WTC11 (cell line): Measurements from ENCODE around the gene PRR22. TPM values are rescaled to one million over a fixed set of nuclear protein-coding genes. Genes with fewer than 3 reads are reported as not detected.

ENCODE experiments used
- ARID4B ChIP-seq: sonication (generic); formaldehyde crosslinking; IDR thresholded peaks from 2 replicates; pipeline ENCODE4 v1.8.0; 2023; ENCODE audit warnings: missing genetic modification reagents, mild to moderate bottlenecking, borderline replicate concordance
- ATF3 ChIP-seq: sonication (generic); formaldehyde crosslinking; conservative IDR thresholded peaks from 2 replicates; pipeline ENCODE4 v1.8.1; 2022; ENCODE audit warnings: mild to moderate bottlenecking, missing genetic modification reagents
- E2F5 ChIP-seq: sonication (generic); formaldehyde crosslinking; IDR thresholded peaks from 2 replicates; pipeline ENCODE4 v1.8.1; 2022; ENCODE audit warnings: mild to moderate bottlenecking, moderate library complexity, missing genetic modification reagents
- ELF4 ChIP-seq: sonication (generic); formaldehyde crosslinking; IDR thresholded peaks from 2 replicates; pipeline ENCODE4 v1.8.1; 2022; ENCODE audit warnings: low read depth, mild to moderate bottlenecking, moderate library complexity, missing genetic modification reagents
- ESRRA ChIP-seq: sonication (generic); formaldehyde crosslinking; IDR thresholded peaks from 2 replicates; pipeline ENCODE4 v1.8.1; 2022; ENCODE audit warnings: mild to moderate bottlenecking, missing genetic modification reagents, borderline replicate concordance
- ETV6 ChIP-seq: sonication (generic); formaldehyde crosslinking; IDR thresholded peaks from 2 replicates; pipeline ENCODE4 v1.8.1; 2022; ENCODE audit warnings: mild to moderate bottlenecking, missing genetic modification reagents
- FOXP1 ChIP-seq: sonication (generic); formaldehyde crosslinking; IDR thresholded peaks from 2 replicates; pipeline ENCODE4 v1.8.0; 2022; ENCODE audit warnings: missing genetic modification reagents, mild to moderate bottlenecking, moderate library complexity, borderline replicate concordance
- GABPB1 ChIP-seq: sonication (generic); formaldehyde crosslinking; IDR thresholded peaks from 2 replicates; pipeline ENCODE4 v1.8.1; 2023; ENCODE audit warnings: mild to moderate bottlenecking, missing genetic modification reagents
- HMGA2 ChIP-seq: fragments of 250-450 bp; sonication (Bioruptor Pico); IDR thresholded peaks from 2 replicates; pipeline ENCODE4 v1.4.0; 2021; ENCODE audit warnings: mild to moderate bottlenecking, moderate library complexity
- HMGXB4 ChIP-seq: sonication (generic); formaldehyde crosslinking; IDR thresholded peaks from 2 replicates; pipeline ENCODE4 v1.8.1; 2023; ENCODE audit warnings: mild to moderate bottlenecking, moderate library complexity, missing genetic modification reagents
- PRDM15 ChIP-seq: sonication (generic); formaldehyde crosslinking; IDR thresholded peaks from 2 replicates; pipeline ENCODE4 v1.8.0; 2022; ENCODE audit warnings: missing genetic modification reagents
- PRRX2 ChIP-seq: fragments of 250-450 bp; sonication (Bioruptor Pico); IDR thresholded peaks from 2 replicates; pipeline ENCODE4 v1.8.0; 2021; ENCODE audit warnings: mild to moderate bottlenecking
- RORB ChIP-seq: fragments of 250-450 bp; sonication (Bioruptor Pico); IDR thresholded peaks from 2 replicates; pipeline ENCODE4 v1.9.0; 2021; ENCODE audit warnings: mild to moderate bottlenecking
- STAT6 ChIP-seq: sonication (generic); formaldehyde crosslinking; conservative IDR thresholded peaks from 2 replicates; pipeline ENCODE4 v1.8.1; 2023; ENCODE audit warnings: mild to moderate bottlenecking, low read depth, missing genetic modification reagents, moderate library complexity
- TEAD4 ChIP-seq: sonication (generic); formaldehyde crosslinking; IDR thresholded peaks from 2 replicates; pipeline ENCODE4 v1.8.0; 2022; ENCODE audit warnings: mild to moderate bottlenecking, missing genetic modification reagents
- USF2 ChIP-seq: sonication (generic); formaldehyde crosslinking; IDR thresholded peaks from 2 replicates; pipeline ENCODE4 v1.8.1; 2023; ENCODE audit warnings: mild to moderate bottlenecking, missing genetic modification reagents, moderate library complexity
- ZBTB21 ChIP-seq: sonication (generic); formaldehyde crosslinking; IDR thresholded peaks from 2 replicates; pipeline ENCODE4 v1.8.1; 2023; ENCODE audit warnings: mild to moderate bottlenecking, missing genetic modification reagents, borderline replicate concordance
- ZNF121 ChIP-seq: sonication (generic); formaldehyde crosslinking; IDR thresholded peaks from 2 replicates; pipeline ENCODE4 v1.8.0; 2023; ENCODE audit warnings: missing genetic modification reagents
- ZNF281 ChIP-seq: sonication (generic); formaldehyde crosslinking; IDR thresholded peaks from 2 replicates; pipeline ENCODE4 v1.8.0; 2023; ENCODE audit warnings: mild to moderate bottlenecking, missing genetic modification reagents
- ZNF416 ChIP-seq: fragments of 250-450 bp; sonication (Bioruptor Pico); IDR thresholded peaks from 2 replicates; pipeline ENCODE4 v1.9.0; 2021; ENCODE audit warnings: mild to moderate bottlenecking, inconsistent platforms
- total RNA-seq: library from RNA; stranded (reverse); gene quantifications from 3 replicates; pipeline ENCODE4 v1.2.3, GENCODE V29; 2021

PRR22 gene
- total RNA-seq, 1 experiment from 2014 or later = 3.3 TPM

GRCh38 chr19:5803752-5804515 is 19.4 kb upstream of the PRR22 start (continued):
- TF ChIP-seq PRDM15 (no peak; the same call in 1 of the 2 replicates), TEAD4 (CRISPR knock-in tag) (peak; percentile 84; the same call in 1 of the 2 replicates), GABPB1 (CRISPR knock-in tag) (peak; percentile 48; the same call in 1 of the 2 replicates), ZNF121 (CRISPR knock-in tag) (no peak), ZNF281 (peak; percentile 70), FOXP1 (CRISPR knock-in tag) (peak; percentile 97), STAT6 (no peak), ETV6 (peak; percentile 82), HMGXB4 (CRISPR knock-in tag) (peak; percentile 95), ZBTB21 (no peak), PRRX2 (no peak), HMGA2 (CRISPR knock-in tag) (no peak), RORB (CRISPR knock-in tag) (no peak), ZNF416 (CRISPR knock-in tag) (no peak), ELF4 (peak; percentile 57; the same call in 1 of the 2 replicates), E2F5 (peak; percentile 98), USF2 (CRISPR knock-in tag) (0 out of 2 replicates have a peak, but pooled peaks have one; percentile 32), ARID4B (CRISPR knock-in tag) (peak; percentile 88; the same call in 1 of the 2 replicates), ATF3 (CRISPR knock-in tag) (0 out of 2 replicates have a peak, but pooled peaks have one; percentile 39), ESRRA (CRISPR knock-in tag) (0 out of 2 replicates have a peak, but pooled peaks have one; percentile 44)
